NAMALWA (cell line): ENCODE results near the gene FHIT.
"Not testable (repeated sequence)": the region's sequence is repeated elsewhere in the genome, so short reads cannot be mapped to it uniquely, and the experiment has no call there.

Source experiments
- DNase-seq: peaks from one replicate; pipeline ENCODE4 v3.0.0-alpha.2; 2015; ENCODE audit warnings: low spot score

Gene FHIT

DNA sequence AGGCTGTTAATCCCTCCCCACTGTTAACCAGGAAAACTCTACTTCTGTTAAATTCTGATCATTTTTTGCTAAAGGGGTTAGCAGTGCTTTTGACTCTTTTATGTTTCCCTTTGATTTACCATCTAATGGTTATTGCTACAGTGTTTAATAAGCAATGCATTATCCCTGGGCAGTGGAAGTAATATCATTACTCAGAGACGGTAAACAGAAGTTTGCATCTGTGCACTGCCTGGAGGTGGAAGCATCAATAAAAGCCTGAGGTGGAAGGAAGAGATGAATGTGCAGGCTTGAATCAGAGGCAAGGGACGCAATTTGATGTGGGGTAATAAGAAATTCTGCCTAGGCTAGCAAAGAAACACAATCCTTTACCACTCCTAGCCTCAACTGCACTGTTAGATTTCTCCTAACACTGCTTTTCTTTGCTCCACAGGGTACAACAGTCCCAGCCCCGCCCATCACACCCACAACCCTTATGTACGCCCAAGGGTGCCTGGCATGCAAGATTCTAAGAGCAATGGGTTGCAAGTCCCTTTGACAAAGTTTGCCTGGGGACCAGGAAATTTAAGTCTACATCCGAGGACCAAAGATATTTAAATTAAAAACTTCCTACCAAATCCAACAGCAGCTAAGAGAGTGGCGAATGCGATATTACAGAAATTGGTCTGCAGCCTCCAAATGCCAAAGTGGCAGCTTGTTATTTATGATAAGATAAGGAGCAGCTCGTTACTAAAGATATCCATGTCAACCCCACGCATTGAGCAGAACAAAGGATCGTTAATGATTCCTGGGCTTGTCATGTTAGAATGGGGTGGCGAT is 261.4 kb downstream of the FHIT start:
- DNase-seq = no peak

- DNase-seq = not testable (repeated sequence)
These were observed 264.1 kb downstream of the FHIT start for GRCh38 chr3:60987191-60987590.

DNA sequence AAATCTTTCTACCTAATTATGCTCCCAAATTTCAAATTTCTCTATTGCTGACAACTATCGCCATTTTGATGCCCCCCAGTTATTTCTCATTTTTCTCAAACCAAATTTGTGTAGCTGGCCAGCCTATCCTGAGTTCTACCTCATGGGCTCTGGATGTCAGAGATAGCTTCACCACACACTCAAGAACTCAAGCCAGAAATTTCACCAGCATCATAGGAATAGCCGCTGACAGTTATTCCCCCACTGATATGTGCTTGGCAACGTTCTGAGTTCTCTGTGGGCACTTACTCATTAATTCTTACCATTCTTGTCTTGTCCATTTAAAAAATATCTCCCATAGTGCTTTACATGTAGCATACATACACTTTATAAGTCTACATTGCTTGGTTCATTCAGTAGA is 264.7 kb downstream of the FHIT start:
- DNase-seq = no peak

DNA sequence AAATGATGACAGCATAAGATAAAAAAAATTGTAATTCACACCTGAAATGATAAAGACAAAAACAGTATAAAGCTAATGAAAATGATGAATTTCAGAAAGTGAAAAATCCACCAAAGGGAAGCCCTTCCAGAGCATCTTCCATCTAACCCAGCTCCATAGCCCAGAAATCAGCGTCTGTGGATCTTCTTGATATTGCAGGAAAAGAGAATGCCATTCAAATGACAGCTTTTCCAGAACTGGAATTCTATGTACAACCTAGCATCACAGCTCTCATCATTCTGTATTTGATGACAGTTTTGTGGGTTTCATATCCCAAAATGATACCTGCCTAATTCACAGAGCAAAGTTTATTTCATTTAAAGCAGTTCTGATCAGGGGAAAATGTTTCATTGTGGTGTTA is 267.3 kb downstream of the FHIT start:
- DNase-seq = no peak

GRCh38 chr3:60980342-60980692 is 270.9 kb downstream of the FHIT start:
- no peak for DNase-seq

GRCh38 chr3:60979461-60980341 is 271.6 kb downstream of the FHIT start:
- DNase-seq = no peak

- no peak for DNase-seq
These were observed 277.9 kb downstream of the FHIT start for GRCh38 chr3:60973321-60973720.

DNA sequence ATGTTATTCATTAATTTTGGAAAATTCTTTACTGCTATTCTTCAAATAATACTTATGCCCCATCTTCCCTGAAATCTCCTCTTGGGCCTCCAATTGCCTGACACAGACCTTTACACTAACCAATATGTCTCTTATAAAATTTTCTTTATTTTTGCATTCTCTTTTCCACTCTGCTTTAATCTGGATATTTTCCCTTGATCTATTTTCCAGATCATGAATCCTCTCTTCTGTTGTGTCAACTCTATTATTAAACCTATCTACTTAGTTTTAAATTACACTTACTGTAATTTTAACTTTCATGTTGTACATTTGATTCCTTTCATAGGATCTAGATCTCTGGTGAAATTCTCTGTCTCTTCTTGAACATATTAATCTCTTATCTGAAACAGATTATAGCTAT is 278.7 kb downstream of the FHIT start:
- no peak for DNase-seq

DNA sequence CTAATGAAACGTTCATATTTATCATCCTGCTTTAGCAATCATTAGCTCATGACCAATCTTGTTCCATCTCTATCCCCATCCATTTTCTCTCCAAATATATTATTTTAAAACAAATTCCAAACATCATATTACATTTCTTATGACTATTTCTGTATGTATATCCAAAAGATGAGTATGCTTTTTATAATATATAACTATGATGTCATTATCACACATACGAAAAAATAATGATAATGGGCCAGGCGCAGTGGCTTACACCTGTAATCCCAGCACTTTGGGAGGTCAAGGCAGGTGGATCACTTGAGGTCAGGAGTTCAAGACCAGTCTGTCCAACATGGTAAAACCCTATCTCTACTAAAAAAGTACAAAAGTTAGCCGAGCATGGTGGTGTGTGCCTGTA is 280.4 kb downstream of the FHIT start:
- no peak for DNase-seq

GRCh38 chr3:60967141-60967540 is 284.1 kb downstream of the FHIT start:
- DNase-seq = no peak

- no peak for DNase-seq
These were observed 293.7 kb downstream of the FHIT start for GRCh38 chr3:60957541-60957940.

- no peak for DNase-seq
These were observed 294.5 kb downstream of the FHIT start for GRCh38 chr3:60956729-60957128.

GRCh38 chr3:60955034-60955433 is 296.2 kb downstream of the FHIT start:
- DNase-seq = no peak

- no peak for DNase-seq
These were observed 297.2 kb downstream of the FHIT start for GRCh38 chr3:60954048-60954447.

DNA sequence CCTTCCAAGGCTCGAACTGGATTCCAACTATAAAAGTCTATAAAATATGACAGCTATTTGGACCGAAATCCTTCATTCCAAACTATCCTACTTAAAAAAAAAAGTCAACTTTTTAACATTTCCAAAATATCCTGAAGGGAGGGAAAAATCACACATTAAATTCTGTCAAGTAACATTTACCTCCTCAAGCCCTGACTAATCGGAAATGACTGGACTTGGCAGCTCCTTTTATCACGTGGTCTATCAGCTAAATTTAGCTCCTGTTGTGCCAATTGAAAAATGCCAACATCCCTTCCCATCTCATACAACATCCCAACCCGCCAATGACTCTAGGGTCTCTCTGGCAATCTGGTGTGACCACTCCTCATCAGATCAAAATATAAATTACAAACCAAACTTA is 297.9 kb downstream of the FHIT start:
- DNase-seq = no peak

GRCh38 chr3:60952055-60952454 is 299.2 kb downstream of the FHIT start:
- DNase-seq = no peak

DNA sequence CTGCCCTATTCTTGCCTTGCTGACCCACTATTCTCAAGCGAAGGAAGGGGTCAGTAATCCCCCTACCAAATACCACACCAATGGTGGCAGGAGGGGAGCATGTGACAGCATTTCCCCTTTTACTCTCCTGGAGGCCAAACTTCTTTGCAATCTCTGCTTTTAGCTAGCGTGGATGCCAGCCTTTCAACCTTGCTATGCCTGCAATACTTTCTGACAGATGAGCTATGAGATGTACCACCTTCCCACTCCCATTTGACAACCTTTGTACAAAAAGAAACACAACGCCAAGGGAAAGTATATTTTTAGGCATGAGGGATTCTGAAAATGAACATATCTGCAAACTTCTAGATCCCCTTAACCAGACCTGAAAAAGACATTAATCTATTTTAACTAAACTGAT is 302.1 kb downstream of the FHIT start:
- DNase-seq = no peak

GRCh38 chr3:60948488-60948887 is 302.8 kb downstream of the FHIT start:
- peak; percentile 11 for DNase-seq

DNA sequence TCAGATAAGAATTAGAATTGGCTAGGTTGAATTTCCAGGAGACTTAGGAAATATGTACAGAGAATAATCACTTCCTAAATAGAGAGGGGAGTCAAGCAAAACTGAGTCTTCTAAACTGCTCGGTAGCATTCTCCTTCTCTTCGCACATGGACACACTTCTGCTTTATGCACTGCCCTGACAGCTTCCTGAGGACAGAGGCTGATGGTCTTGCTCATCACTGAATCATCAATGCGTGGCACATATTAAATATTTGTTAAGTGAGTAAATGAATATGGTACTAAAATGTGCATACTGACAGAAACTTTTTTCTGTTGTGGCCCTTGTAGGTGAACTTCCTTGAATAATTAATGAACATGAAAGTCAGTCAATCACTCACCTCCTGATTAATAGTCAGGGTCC is 315.5 kb downstream of the FHIT start:
- DNase-seq = no peak

DNA sequence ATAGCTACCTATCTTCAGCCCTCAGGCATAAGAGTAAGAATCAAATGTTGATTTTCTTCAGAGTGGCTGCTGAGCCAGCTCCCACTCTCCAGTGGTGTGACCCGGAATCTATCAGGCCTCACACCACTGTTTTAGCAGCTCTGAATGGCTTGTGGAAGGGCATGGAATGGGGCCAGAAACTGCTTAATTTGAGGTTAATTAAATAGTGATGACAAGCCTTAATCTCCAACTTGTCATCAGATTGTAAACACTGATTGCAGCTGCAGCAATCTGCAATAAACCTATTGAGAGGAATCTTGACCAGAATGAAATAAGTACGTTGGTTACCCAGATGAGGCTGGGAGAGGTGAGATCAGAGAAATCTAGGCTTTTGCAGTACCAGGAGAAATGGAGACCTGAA is 317.4 kb downstream of the FHIT start:
- DNase-seq = no peak

DNA sequence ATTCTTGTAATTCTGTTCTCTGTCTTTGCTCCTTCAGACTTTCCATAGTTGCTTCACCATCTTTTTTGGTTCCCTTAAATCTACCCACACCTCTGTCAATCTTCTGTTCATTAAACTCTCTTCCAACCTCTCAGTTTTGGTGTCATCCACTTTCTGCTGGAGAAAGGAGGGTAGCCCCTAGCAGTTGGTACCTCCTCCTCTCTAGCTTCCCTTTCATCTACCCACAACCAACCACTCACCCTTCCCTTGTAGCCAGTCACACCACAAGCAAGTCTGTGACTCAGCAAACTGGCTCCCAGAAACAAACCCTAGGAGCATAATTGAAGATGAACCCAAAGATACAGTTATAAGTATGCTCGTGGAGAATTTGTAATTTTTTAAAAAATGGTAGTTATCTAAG is 318.6 kb downstream of the FHIT start:
- DNase-seq = no peak

GRCh38 chr3:60932170-60932569 is 319.1 kb downstream of the FHIT start:
- DNase-seq = no peak

DNA sequence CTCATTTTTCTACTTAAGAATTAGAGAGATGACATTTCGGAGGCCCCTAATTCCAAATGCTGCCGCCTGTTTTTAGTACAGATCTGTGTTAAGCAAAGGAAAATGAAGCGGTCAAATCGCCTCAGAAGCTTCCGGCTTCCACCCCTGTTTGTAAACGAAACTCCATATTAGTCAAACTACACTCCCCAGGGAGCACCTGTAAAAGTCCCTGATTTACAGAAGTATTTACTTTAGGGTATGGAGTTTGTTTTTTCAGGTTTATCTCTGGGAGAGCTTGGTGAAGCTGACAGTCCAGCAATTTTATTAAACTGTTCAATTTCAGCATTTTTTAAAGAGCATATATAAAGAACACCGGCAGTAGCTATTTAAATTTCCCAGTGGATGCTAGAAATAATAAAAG is 319.8 kb downstream of the FHIT start:
- no peak for DNase-seq
